Subcutaneous adipose tissue (tissue), 4 donors: ENCODE data around the gene TXNRD2. TPM values are rescaled to one million over a fixed set of nuclear protein-coding genes. Genes with fewer than 3 reads are reported as not detected.

Source experiments
- CTCF ChIP-seq: fragments of 450-650 bp; IDR thresholded peaks from one replicate; pipeline ENCODE4 v1.5.1; 2016; ENCODE audit warnings: low read depth, mild to moderate bottlenecking, control low read depth, antibody characterized with exemption, moderate library complexity
- total RNA-seq, 4 donors: library from RNA; depleted of rRNA; stranded (reverse); fragments of >200 nt; gene quantifications; one replicate each; pipeline ENCODE4 v1.1.0, GENCODE V29; 2016

The TXNRD2 gene
- total RNA-seq, 4 donors from 2014 or later, result 11.1 to 28.4 (median 15.8) TPM

- TF ChIP-seq CTCF, result no peak
Observed at GRCh38 chr22:19890502-19891316, 50.9 kb downstream of the TXNRD2 start.

DNA sequence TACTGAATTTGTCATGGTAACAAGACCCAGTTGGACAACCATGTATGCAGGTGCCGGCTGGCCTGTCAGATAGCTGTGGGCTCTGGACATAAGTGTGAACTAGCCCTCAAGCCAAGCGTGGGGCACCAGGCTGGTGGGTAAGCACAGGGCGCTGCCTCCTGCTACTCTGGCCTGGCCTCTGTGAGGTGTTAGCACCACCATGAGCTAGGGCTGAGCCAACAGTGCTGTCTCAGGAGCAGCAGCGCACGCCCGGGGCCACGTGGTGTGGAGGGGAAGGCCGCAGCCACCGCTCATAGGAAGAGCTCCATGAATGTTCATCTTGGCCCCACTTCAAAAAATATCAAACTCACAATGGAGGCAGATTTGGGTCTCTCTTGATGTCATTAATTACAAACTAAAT is 51.7 kb downstream of the TXNRD2 start:
- TF ChIP-seq CTCF, result no peak

DNA sequence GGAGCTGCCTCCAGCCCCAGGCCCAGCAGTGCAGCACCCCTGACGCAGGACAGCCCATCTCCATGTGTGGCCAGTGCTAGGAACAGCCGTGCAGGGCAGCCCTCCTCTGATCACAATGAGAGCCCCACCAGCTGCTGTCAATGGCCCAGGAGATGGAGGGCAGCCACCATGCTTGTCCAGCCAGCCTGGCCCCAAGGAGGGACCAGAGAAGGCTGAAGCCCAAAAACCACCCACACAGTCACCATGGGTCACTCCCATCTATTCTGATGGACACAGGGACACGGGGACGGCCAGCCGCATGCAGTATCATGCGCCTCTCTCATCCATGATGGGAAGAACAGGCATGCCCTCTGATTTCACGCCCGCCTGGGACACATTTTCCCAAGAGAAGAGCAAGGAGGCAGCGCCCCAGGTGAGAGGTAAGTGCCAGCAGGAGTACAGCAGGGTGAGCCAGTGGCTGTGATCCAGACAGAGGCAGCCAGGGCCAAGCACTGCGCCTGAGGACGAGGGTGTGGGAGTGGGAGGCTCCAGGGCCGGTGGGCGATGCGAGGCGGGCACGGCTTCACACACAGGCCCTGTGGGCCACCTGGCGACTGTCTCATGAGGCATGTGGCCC is 53.4 kb downstream of the TXNRD2 start:
- no peak for TF ChIP-seq CTCF

GRCh38 chr22:19887256-19887985 is 54.2 kb downstream of the TXNRD2 start:
- no peak for TF ChIP-seq CTCF

DNA sequence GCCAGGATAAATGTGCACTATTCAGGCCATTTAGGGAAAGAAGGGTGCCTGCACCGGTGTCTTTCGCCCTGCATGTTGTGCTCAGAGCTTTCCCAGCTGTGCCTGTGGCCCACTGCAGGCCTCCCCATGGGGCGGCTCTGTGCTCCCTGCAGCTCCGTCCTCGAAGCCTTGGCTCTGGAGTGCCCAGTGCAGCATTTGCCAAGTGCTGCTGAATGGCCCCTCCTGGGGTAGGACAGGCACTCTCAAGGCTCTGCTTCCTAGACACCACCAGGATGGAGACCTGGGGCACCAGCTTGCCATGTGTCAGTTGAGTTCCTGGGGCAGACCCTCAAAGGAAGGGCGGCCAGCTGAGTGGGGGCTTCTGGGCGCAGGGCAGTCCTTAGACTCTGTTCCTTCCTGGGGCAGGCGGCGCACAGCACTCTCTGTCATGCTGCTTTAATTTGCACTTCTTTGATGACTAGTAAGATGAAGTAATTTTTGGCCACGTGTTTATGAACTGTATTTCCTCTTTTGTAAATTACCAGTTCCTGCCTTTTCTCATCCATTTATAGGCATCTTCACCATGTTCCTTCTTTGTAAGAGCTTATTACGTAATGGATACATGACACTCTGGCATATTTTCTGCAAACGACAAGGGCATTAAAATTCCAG is 54.9 kb downstream of the TXNRD2 start:
- no peak for TF ChIP-seq CTCF

- no peak for TF ChIP-seq CTCF
Observed at GRCh38 chr22:19885841-19886592, 55.6 kb downstream of the TXNRD2 start.
